ENCODE data around the gene PIGR. TPM values are rescaled to one million over a fixed set of nuclear protein-coding genes. Genes with fewer than 3 reads are reported as not detected.

Gene PIGR
- total RNA-seq, 2 experiments from 2014 or later: 0.31 to 1.0 TPM

DNA sequence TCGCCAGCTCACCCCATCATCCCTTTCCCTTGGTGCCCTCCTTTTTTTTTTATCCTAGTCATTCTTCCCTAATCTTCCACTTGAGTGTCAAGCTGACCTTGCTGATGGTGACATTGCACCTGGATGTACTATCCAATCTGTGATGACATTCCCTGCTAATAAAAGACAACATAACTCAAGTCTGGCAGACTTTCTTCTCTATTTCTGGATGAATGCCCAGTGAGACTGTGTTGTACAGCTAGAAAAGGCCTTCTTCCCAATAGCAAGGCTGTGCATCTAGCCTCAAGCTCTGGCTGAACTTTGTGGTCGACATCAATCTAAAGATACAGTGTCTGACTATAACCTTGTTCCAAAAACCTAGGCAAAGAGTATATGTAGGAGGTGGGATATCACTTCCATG is 42.6 kb downstream of the PIGR start:
- CTCF ChIA-PET: interaction anchor here (0.6 to 2.7 kb wide), 3 partner anchors 9 to 177 kb away, joined by 3 to 7 read pairs (median 3); partner anchors contain the start of gene IL20
- POLR2A ChIA-PET: no interaction called here

DNA sequence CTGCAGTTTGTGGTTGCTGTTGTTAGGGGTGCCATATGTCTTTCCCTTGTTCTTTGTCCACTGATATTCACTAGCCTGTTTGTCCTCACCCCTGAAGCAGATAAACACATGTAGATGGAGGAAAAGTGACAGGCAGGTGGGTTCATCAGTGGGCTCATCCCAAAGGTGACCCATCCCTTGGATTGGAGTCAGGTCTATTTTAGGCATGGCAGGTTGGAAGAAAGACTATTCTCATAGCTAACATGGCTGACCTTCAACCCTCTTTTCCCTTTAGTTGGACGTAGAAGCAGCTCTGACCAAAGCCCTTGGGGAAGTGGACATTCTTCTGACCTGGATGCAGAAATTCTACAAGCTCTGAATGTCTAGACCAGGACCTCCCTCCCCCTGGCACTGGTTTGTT is 43.6 kb downstream of the PIGR start:
- ChIA-PET POLR2A (no interaction called here), CTCF (interaction anchor here (1.2 to 2.7 kb wide), 2 partner anchors 10 to 38 kb away, joined by 3 to 7 read pairs; partner anchors contain the start of gene IL20)

DNA sequence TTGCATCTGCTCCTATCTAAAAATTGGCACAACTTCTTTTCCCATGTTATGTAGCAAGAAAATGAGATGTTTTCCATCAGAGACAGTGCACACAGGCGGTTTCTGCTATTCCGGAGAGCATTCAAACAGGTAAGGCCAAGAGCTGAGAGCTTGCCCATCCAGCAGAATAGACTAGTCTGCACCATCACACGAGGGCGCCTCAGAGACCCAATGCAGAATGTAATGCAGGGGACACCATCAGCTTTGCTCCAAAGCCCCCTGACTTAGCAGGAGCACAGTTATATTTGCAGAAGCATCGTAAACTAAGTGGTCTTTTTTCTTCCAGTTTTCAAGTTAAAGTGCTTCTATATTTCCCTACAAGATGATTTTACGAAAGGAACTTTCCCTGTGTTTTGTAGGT is 44.3 kb downstream of the PIGR start:
- CTCF ChIA-PET: interaction anchor here (2.6 kb wide), 1 partner anchor 10 kb away, joined by 9 read pairs; no protein-coding TSS in a partner anchor
- POLR2A ChIA-PET: no interaction called here

DNA sequence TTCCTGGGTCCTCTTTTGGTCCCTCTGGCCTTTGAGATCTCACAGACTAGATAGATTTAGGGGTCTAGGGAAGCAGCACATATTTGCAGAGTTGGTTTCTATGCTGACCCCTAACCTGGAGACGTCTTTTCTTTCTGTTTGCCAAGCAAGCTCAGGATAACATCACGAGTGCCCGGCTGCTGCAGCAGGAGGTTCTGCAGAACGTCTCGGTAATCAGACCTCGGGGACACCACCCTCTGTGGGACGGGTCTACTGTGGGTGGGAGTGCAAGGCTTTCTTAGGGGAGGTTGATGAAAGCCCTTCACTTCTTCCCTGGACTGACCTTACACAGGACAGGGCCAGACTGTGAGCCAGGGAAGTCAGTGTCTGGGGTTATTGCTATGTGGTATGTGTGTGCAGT is 46.1 kb downstream of the PIGR start:
- ChIA-PET CTCF (interaction anchor here (2.6 kb wide), 1 partner anchor 12 kb away, joined by 9 read pairs; no protein-coding TSS in a partner anchor), POLR2A (interaction anchor here (1.3 kb wide), 1 partner anchor 9 kb away, joined by 4 read pairs; no protein-coding TSS in a partner anchor)

DNA sequence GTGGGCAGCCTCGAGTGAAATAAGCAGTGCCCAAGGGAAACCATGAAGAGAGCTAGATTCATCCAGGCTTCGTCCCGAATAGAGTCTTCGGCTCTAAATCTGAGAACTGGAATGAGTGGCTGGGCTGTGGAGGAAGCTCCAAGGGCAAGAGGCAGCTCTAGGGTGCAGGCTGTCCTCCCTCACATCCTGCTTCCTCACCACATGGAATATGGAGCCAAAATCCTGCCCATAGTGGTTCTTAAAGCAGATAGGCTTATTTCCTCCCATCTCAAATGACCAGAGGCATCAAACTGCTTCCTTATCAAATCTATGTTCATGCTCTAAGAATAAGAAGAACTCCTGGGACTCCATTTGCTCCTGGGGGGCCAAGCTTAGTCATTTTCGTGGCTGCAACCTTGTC is 46.5 kb downstream of the PIGR start:
- CTCF ChIA-PET: interaction anchor here (2.6 kb wide), 1 partner anchor 12 kb away, joined by 9 read pairs; no protein-coding TSS in a partner anchor
- POLR2A ChIA-PET: interaction anchor here (1.3 kb wide), 1 partner anchor 9 kb away, joined by 4 read pairs; no protein-coding TSS in a partner anchor

DNA sequence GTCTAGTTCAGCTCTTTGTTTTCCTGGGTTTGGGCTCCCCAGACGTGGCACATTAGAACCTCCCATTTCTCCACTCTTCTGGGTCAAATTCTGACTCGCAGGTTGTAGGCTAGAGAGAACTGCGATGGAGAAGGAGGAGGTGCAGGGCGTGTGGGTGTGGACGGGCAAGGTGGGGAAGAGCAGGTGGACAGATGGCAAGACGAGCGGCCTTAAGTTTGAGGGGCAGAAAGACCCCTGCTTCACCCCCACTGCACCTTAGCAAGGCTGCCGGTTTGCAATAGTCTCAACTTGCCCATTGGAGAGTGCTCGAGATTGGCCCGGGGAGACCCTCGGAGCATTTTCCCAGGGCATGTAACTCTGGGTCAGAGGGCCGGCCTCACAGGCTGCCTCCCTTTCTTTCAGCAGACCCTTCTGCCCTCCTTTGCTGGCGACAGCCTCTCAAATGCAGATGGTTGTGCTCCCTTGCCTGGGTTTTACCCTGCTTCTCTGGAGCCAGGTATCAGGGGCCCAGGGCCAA is 47.3 kb downstream of the PIGR start:
- POLR2A ChIA-PET: no interaction called here
- CTCF ChIA-PET: interaction anchor here (2.6 kb wide), 1 partner anchor 13 kb away, joined by 9 read pairs; no protein-coding TSS in a partner anchor

DNA sequence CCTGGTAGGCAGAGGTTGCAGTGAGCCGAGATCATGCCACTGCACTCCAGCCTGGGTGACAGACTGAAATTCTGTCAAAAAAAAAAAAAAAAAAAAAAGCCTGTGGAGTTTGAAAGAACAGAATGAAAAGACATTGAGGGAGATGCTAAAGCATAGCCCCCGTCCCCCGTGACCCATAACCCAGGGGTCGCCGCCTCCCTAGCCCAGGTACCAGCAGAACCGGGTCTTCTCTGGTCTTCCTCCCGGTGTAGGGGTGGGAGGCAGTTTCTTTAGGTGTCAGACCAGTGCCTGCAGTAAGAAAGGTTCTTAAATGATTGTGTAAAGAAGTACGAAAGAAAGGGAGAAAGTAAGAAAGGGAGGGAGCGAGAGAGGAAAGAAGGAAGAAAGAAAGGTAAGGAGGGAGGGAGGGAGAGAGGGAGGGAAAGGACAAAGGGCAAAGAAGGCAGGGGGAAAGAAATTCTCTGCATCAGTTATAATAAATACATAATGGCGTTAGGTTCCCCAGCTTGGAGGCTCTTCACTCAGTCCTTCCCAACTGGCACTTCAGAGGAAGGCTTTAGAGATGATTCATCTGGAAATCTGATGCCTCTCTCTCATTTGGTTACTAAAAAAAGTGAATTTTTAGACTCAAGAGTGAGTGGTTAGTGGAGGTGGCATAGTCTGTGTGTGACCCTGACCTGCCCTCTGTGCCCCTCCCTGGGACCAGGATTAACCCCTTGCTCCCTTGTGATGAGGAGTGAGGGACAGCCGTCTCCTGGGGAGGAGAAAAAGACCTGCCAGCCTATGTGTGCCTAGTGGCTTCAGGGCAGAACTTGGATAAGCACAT is 48.0 kb downstream of the PIGR start:
- ChIA-PET POLR2A (interaction anchor here (1.2 to 1.4 kb wide), 2 partner anchors 11 to 27 kb away, joined by 3 to 7 read pairs; no protein-coding TSS in a partner anchor), CTCF (no interaction called here)

DNA sequence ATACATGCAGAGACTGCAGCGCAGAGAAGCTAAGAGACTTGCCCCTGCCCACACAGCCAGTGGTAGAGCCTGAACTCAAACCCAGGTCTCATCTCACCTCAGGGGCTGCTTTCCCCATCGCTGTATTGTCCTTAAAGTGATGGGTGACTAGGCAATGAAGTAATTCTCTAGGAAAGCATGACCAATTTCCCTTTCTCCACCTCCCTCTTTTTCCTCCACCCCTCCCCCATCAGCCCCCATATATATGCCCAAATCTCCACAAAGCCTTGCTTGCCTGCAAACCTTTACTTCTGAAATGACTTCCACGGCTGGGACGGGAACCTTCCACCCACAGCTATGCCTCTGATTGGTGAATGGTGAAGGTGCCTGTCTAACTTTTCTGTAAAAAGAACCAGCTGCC is 49.1 kb downstream of the PIGR start, which contains the start of gene IL24:
TSS of gene IL24 (plus strand) at position 269 of the 400 bp plus-strand sequence. CDS start 390 bp downstream, outside the sequence.
- CTCF ChIA-PET: interaction anchor here (1.0 to 2.2 kb wide), 3 partner anchors 9 to 32 kb away, joined by 3 to 7 read pairs (median 5); partner anchors contain the start of gene IL20
- POLR2A ChIA-PET: interaction anchor here (1.2 to 1.4 kb wide), 2 partner anchors 12 to 28 kb away, joined by 3 to 7 read pairs; no protein-coding TSS in a partner anchor

DNA sequence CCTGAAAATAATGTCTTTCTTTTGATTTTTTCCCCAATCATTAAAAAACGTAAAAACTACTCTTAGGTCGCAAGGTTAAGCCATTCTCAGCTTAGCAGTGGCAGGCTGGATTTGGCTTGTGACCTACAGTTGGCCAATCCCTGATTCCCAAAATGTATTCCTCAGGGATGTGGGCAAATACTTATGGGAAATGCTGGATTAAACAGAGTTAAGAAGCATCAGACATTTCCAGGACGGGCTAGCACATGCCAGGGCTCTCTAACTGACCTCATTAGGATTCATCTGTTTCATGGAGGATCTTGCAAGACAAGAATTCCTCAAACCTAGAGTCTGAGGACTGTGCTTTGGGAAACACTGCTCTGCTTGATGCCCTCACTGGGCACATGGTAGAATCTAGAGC is 50.0 kb downstream of the PIGR start:
- POLR2A ChIA-PET: no interaction called here
- CTCF ChIA-PET: interaction anchor here (1.0 to 2.2 kb wide), 2 partner anchors 15 to 31 kb away, joined by 3 to 7 read pairs; partner anchors contain the start of gene IL20

DNA sequence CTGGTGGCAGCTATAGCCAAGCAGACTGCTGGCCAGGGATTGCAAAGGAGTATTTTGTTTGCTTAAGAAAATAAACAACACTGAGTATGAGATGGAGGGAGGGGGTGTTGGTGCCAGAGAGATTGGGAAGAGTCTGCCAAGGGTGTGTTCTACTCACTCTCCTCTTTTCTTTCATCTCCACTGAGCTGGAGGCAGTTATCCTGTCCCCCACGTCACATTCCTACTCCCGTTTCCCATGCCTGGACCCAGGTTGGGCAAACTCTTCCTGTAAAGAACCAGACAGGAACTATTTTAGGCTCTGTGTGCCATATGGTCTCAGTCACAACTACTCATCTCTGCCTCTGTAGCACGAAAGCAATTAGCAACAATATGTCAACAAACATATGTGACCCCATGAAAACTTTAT is 50.4 kb downstream of the PIGR start:
- POLR2A ChIA-PET: no interaction called here
- CTCF ChIA-PET: interaction anchor here (0.7 to 2.2 kb wide), 4 partner anchors 9 to 31 kb away, joined by 3 to 7 read pairs (median 3); partner anchors contain the start of gene IL20

DNA sequence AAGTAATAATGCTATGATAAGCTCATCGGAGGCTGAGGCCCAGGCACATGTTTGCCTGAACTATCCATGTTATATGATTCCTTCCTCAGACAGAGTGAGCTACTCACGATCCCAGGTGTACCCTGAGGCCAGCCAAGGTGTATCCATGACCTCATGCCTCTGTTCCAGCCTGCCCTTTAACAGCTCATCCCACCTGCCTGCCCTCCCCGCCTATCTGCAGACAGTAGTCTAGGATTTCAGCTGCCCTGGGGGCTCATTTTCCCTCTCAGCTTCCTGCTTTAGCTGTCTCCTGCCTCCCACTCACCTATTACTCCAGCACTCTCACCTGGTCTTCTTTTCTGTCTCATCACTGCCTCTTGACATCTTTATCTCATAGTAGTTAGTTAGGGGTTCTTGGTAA is 50.9 kb downstream of the PIGR start:
- ChIA-PET CTCF (interaction anchor here (0.7 to 1.2 kb wide), 2 partner anchors 10 to 14 kb away, joined by 3 read pairs; no protein-coding TSS in a partner anchor), POLR2A (no interaction called here)

DNA sequence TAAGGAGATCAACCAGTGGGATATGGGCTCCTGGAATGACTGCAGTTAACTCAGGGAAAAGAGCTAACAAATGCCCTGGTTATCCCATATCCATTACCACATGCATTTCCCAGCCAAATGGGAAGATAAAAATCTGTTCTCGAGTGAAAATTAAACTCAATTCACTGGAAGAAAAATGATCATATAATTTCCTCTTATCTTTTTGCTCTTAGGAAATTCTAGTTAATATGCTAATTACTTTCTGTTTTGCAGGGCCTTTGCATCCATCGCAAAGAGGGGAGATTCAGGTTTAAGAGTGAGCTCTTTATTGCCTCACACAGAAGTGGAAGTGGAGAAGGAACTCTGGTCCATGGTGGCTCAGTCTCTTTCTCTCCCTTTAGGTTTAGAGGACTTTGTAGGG is 52.9 kb downstream of the PIGR start:
- ChIA-PET POLR2A (no interaction called here), CTCF (interaction anchor here (1.0 to 1.6 kb wide), 2 partner anchors 9 to 40 kb away, joined by 3 to 4 read pairs; no protein-coding TSS in a partner anchor)

DNA sequence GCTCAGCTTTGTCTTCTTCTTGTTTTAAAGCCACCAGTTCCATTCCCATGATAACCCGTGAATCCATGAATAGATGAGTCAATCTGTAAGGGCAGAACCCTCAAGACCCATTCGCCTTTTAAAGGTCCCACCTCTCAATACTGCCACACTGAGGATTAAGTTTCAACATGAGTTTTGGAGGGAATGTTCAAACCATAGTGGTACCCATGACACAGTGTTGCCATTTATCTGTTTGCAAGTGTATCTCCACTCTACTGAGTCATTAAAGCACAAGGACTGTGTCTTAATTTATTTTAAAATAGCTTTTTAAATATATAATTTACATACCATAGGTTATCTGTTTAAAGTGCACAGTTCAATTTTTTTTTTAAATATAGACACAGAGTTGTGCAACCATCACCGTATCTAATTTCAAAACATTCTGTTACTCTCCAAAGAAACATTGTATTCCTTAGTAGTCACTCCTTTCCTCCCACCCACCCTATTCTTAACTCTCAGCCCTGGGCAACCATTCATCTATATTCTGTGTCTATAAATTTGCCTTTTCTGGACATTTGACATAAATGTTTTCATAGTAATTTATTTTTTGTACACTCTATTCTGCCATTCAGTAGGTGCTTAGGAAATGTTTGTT is 53.8 kb downstream of the PIGR start:
- ChIA-PET POLR2A (no interaction called here), CTCF (interaction anchor here (1.0 kb wide), 1 partner anchor 41 kb away, joined by 4 read pairs; no protein-coding TSS in a partner anchor)

DNA sequence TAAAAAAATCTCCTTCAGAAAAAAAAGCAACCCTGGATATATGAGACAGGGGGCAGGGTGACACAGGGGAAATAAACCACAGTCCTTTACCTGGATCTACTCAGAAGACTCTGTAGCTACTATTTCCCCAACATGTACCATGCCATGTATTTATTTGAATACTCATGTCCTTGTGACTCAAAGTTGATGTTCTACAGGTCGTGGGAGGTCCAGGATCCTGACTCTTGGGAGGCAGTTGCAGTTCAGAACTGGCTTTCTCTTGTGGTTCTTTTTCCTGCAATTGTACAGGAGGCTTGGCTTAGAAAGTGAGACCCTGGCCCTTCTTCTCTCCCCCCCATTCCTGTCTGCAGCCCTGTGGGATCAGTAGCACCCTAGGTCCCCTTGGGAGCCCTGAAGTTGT is 54.9 kb downstream of the PIGR start:
- ChIA-PET CTCF (no interaction called here), POLR2A (no interaction called here)

DNA sequence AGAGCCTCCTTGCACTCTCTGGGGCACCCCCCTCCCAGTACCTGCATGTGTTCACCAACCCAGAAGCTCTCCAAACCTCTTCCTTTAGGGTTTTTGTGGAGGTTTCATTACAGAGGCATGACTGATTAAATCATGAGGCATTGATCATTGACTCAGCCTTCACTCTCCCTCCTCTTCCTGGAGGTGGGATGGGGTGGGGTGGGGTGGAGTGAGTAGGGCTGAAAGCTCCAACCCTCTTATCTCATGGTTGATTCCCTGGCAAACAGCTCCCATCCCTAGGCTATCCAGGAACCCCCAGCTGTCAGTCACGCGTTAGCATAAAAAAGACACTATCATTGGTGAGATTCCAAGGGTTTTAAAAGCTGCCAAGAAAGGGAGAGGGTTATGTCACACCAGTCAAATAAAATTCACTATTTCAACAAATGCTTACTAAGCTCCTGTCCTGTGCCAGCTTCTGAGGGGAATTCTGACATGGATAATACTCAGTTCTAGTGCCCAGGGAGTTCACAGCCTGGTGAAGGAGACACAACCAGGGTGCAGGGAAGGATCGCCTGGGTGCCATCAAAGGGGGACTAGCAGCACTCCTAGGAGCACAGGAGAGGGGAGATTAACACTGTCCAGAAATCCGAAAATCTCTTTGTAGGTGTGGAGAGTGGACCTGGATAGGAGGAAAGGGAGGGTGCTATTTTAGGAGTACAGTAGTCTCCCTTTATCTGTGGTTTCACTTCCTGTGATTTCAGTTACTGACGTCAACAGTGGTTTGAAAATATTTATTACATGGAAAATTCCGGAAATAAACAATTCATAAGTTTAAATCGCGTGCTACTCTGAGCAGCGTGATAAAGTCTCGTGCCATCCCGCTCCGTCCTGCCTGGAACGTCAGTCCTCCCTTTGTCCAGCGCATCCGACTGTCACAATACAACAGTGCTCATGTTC is 55.9 kb downstream of the PIGR start:
- ChIA-PET CTCF (no interaction called here), POLR2A (no interaction called here)

DNA sequence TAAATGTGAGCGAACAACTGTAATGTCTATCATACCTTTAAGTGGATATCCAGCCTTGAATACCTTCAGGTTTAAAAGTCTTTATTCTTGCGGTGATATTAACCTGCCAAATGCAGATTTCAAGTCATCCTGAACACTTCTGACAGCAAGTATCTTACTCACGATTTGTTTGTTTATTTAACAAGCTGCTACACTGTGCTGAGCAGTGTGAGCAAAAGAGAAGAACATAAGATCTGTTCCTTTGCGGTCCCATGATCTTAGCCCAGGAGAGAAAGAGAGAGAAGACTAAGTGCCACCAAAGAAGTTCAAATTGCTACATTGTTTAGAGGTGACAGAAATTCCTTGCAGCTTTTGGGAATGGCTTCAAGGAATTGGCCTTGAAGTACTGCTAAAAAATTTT is 58.6 kb downstream of the PIGR start:
- ChIA-PET CTCF (interaction anchor here (0.6 to 1.0 kb wide), 2 partner anchors 106 to 162 kb away, joined by 3 to 4 read pairs; no protein-coding TSS in a partner anchor), POLR2A (no interaction called here)

DNA sequence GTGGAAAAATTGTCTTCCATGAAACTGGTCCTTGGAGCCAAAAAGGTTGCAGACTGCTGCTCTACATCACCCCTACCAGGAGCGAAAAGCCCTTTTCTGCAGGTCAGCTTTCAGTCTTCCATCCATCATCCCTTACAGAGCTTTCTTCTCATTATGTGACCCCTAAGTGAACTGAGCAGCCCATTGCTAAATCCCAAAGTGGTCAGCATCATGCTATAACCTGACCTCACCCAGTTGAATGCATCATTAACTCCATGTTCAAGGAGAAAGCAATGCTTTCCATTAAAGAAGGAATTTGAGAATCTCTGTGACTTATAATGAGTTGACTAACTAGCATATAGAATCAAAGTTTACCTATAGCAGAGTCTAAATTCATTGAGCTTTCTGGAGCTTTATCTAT is 59.4 kb downstream of the PIGR start:
- ChIA-PET CTCF (interaction anchor here (0.7 kb wide), 1 partner anchor 49 kb away, joined by 3 read pairs; no protein-coding TSS in a partner anchor), POLR2A (no interaction called here)

DNA sequence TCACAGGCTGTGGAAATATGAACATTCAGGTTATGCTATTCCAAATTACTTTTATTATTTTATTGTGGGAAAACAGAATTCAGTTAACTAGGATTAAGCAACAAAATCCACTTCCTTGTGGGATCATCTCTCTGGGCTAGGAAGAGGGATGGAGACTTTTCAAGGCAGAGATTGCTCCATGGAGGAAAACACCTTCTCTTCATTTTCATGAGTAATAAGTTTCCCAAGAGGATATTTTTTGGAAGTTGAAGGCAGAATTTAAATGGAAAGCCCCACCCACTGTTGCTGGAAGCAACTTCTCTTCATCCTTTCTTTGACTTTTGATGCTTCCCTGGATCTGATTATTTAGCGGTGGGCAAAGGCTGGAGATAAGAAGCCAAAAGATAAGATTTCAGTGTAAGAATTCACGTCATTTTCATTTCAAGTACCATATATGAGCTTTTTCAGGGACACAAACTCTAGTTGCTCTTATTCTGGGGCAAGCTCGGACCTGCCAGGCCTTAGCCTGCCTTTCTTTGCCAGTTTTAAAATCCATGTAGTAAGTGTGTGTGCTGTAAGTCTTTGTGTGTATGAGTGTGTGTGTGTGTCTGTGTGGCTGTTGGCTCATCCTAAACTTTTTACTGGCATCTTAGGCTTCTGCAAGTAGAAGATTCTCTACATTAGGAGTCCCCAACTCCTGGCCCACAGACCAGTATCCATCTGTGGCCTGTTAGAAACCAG is 60.8 kb downstream of the PIGR start:
- POLR2A ChIA-PET: no interaction called here
- CTCF ChIA-PET: interaction anchor here (0.9 to 2.0 kb wide), 2 partner anchors 27 to 28 kb away, joined by 3 to 6 read pairs; no protein-coding TSS in a partner anchor
